LNCaP clone FGC (cell line): ENCODE results near the gene POLA1.
"Not testable (repeated sequence)": the region's sequence is repeated elsewhere in the genome, so short reads cannot be mapped to it uniquely, and the experiment has no call there.

Source experiments
- DNase-seq: peaks from one replicate; pipeline ENCODE4 v3.0.0-alpha.2; 2011; ENCODE audit warnings: low read depth
- H3K4me3 ChIP-seq: 2 replicates; pipeline ENCODE4 v1.5.1; 2011; ENCODE audit warnings: mild to moderate bottlenecking, low read depth, low read length, control low read depth
- TF ChIP-seq, protein P1 (sequence below): IDR thresholded peaks from 2 replicates; pipeline ENCODE4 v1.5.1; 2012; ENCODE audit warnings: mild to moderate bottlenecking; ENCODE audit not compliant: control insufficient read depth, insufficient read depth; ENCODE audit errors: extremely low read depth

The POLA1 gene

DNA sequence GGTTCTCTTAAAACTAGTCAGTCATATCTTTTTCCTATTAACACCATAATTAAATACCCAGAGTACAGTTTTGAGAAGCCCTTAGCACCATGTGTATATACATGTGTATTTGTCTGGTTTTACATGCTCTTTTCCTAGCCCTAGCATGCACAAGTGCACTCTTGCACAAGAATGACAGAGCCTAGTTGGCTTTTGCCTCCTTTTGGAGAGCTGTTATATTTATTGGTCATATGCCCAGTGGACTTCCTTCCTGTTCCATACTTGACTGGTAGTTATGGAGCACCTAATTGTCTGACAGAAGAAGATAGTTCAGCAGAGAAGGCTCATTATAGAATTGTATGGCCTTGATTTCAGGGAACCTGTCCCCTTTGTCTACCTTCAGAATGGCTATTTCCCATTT lies 166.4 kb downstream of the POLA1 start:
- TF ChIP-seq, protein P1, sequence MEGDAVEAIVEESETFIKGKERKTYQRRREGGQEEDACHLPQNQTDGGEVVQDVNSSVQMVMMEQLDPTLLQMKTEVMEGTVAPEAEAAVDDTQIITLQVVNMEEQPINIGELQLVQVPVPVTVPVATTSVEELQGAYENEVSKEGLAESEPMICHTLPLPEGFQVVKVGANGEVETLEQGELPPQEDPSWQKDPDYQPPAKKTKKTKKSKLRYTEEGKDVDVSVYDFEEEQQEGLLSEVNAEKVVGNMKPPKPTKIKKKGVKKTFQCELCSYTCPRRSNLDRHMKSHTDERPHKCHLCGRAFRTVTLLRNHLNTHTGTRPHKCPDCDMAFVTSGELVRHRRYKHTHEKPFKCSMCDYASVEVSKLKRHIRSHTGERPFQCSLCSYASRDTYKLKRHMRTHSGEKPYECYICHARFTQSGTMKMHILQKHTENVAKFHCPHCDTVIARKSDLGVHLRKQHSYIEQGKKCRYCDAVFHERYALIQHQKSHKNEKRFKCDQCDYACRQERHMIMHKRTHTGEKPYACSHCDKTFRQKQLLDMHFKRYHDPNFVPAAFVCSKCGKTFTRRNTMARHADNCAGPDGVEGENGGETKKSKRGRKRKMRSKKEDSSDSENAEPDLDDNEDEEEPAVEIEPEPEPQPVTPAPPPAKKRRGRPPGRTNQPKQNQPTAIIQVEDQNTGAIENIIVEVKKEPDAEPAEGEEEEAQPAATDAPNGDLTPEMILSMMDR, result no peak
- no peak for DNase-seq
- no peak overlapping the region for H3K4me3 ChIP-seq

DNA sequence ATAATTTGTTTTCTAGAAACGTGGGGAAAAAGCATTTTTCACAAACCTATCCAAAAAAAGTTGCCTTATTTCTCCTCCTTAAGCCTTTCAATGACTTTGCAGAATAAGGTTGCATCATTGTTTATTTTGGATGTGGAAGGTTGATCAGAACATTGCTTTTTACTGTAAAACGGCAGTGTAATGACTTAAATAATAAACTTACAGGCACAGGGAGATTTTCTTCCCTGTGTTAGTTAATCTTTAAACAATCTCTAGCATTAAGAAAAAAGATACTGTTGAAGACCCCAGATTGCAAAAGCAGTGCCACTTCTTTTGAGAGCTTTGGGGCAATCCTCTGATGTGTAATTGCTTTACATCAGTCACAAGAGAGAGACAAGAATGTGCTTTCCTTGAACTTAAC lies 168.6 kb downstream of the POLA1 start:
- H3K4me3 ChIP-seq, result no peak overlapping the region
- no peak for DNase-seq
- TF ChIP-seq, protein P1, result no peak

DNA sequence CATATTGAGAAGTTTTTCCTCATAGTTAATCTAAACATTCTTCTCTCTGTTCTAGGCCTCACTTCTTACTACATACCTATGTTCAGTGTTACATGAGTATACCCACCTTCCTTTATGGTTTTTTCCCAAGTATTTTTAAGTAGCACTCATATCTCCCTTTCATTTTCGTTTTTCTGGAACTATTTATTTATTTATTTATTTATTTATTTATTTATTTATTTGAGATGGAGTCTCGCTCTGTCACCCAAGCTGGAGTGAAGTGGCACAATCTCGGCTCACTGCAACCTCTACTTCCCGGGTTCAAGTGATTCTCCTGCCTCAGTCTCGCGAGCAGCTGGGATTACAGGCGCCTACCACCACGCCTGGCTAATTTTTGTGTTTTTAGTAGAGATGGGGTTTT lies 170.1 kb downstream of the POLA1 start:
- not testable (repeated sequence) for H3K4me3 ChIP-seq, DNase-seq

DNA sequence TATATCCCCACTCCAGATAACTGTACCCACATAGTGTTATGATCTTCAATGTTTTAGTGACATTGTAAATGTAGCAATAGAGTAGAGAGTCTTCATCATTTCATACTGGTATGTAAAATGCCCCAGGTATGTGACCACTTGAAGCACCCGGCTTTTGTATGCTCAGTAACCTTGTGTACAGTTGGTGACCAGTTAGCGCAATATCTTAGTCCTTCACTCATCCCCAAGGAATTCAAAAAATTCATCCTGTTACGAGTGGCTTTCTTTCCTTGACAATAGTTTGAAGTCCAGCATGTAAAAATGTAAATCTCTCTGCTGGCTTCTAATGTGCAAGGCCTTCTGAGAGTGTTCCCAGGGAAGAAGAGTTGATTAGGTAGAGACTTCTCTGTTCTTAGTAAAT lies 176.4 kb downstream of the POLA1 start:
- TF ChIP-seq, protein P1, result no peak
- H3K4me3 ChIP-seq, result no peak overlapping the region
- DNase-seq, result no peak

DNA sequence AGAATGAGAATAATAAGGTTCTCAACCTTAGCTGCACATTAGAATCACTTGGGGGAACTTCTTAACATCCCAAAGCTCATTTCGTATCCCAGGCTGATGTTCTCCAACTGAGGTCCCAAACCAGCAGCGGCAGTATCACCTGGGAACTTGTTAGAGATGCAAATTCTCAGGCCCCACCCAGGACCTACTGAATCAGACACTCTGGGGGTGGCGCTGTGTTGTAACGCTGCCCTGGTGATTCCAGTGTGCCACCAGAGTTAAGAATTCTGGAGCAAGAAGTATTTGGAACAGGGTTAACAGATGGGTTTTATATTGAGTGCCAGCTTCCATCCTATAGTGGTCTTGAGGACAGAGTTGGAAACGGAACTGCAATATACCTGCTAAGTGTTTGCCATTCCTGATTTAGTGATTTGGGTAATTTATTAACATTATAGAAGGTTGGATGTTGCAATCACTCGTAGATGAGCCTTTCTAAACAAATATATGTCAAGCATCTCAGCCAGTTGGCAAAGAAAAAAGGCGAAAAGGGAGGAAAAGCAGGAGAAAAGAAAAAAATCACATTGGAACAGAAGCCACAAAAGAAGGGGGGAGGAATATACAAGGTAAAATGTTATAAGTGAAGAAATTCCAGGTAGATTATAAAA lies 181.0 kb downstream of the POLA1 start:
- H3K4me3 ChIP-seq, result no peak overlapping the region
- DNase-seq, result no peak
- TF ChIP-seq, protein P1, result no peak

DNA sequence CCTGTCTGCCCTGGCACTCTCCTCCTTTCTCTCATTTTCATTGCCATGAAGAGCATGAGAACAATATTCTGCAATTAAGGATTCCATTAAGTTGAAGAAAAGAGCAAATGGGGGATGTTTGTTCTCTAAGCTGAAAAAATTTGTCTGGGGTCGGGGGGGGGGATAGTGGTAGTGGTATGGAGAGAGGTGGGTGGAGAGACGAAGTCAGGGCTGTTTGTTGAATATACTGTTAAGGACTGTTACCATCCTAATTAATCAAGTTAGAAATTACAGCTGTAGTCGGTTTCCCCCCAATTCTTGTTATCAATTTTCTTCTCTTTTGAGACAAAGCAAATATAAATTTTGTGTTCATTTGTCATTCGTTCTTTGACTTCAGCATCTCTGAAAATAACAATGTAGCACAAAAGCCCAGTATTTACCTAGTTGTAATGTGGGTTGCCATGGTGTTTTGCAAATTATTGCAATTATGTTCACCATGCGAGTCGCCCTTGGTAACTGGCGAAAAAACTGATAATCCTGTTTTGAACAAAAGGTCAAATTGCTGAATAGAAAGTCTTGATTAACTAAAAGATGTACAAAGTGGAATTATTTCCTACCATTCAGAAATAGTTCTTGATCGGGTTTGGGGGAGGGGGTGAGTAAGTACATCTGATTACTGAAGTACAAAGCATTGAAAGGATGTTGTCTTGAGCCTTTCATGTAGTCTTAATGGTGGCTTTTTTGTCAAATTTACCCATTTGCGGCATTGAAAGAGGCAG lies 183.0 kb downstream of the POLA1 start:
- DNase-seq, result no peak
- H3K4me3 ChIP-seq, result no peak overlapping the region
- TF ChIP-seq, protein P1, result no peak

DNA sequence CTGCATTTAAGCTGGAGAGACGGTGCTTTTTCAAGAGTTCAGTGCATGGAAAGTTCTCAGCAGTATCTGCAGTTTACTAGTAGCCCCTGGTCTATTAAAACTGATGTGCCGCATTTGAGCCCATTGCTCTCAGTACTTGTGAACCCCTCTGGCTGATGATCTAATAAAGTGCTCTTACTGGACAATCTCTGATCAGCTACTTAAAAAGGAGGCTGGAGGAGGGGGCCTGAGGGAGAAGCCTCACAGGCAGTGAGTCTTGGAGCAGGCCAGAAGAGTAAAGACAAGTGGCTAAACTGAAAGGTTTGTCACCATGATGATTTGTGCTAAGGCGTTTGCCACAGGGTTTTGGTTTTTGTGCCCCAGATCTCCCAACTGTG lies 183.6 kb downstream of the POLA1 start:
- DNase-seq, result no peak
- H3K4me3 ChIP-seq, result no peak overlapping the region
- TF ChIP-seq, protein P1, result no peak
